Measurements from ENCODE around the gene ARSG. TPM values are rescaled to one million over a fixed set of nuclear protein-coding genes. Genes with fewer than 3 reads are reported as not detected.

The ARSG gene
- total and polyA plus RNA-seq, 2 donors (not counting 3 experiments of a cell fraction or from before 2014, with no cell fraction given): 3.9 to 7.0 TPM

GRCh38 chr17:68289473-68289872 lies 1.8 kb upstream of the ARSG start:
- Histone ChIP-seq H3K4me1 (ENCODE audit: control insufficient read depth, extremely low read depth, insufficient read depth, low read length) (peaks cover 15% of the 10 kb centered on the region), H4K20me1 (replicated peaks; ENCODE audit: control insufficient read depth, extremely low read depth, insufficient read depth, low read length) (no peaks in the 10 kb centered on the region), H3K4me3 (replicated peaks in 1 of 3; ENCODE audit: insufficient read depth in 1 of 3, low read depth in 1 of 3, low read length in 3 of 3) (no peak overlapping the region), H2AFZ (ENCODE audit: low read depth, low read length) (no peak overlapping the region), H3K27ac (ENCODE audit: insufficient read depth, low read depth, low read length) (no peak overlapping the region), H3K27me3 (ENCODE audit: control insufficient read depth in 2 of 2, insufficient read depth in 2 of 2, low read length in 2 of 2) (no peaks in the 10 kb centered on the region), H3K9me1 (replicated peaks; ENCODE audit: control insufficient read depth, extremely low read depth, insufficient read depth, low read length) (no peaks in the 10 kb centered on the region), H3K4me2 (ENCODE audit: insufficient read depth, low read length) (no peak overlapping the region), H3K9me3 (replicated peaks; ENCODE audit: control insufficient read depth, insufficient read depth, low read length) (no peaks in the 10 kb centered on the region), H3K36me3 (ENCODE audit: control insufficient read depth in 2 of 2, extremely low read depth in 1 of 2, insufficient read depth in 2 of 2, low read length in 2 of 2) (no peaks in the 10 kb centered on the region), H3K79me2 (ENCODE audit: control insufficient read depth, insufficient read depth, low read length) (no peaks in the 10 kb centered on the region), H3K9ac (replicated peaks; ENCODE audit: extremely low read depth, insufficient read depth, low read length) (no peak overlapping the region)
- dilution Hi-C loops (cut with MboI; ENCODE audit: extremely low pct_ligation_motif_present, low sequenced_read_pairs) (no loop called here), intact Hi-C loops (cut with micrococcal nuclease) (no loop called here)
- ChIA-PET CTCF (interaction anchor here (1.3 to 8.5 kb wide), 3 partner anchors 24 to 109 kb away, joined by 3 to 104 read pairs (median 5); no protein-coding TSS in a partner anchor), POLR2A (no interaction called here)
- TF ChIP-seq POLR2AphosphoS5 (IDR thresholded peaks at IDR 0.05; ENCODE audit: insufficient read depth, low read depth, low read length) (no peak), GATA2 (IDR thresholded peaks at IDR 0.05; ENCODE audit: insufficient read depth, insufficient read length, low read depth, low read length) (no peak), EZH2 (IDR thresholded peaks at IDR 0.05; ENCODE audit: borderline replicate concordance, low read depth, low read length, severe bottlenecking) (no peak), FOS (IDR thresholded peaks at IDR 0.05; ENCODE audit: borderline replicate concordance, insufficient read depth, low read length) (no peak), POLR2A (IDR thresholded peaks at IDR 0.05; ENCODE audit: low read depth, low read length) (no peak)
- BruUV-seq (replicated peaks): no TSS peak
- no peak for DNase-seq (ENCODE audit: low read depth, low spot score)
- no peak for FAIRE-seq

GRCh38 chr17:68289936-68290267 lies 1.4 kb upstream of the ARSG start:
- intact Hi-C loops (cut with micrococcal nuclease): no loop called here
- no peak overlapping the region for H3K4me2 ChIP-seq (ENCODE audit: insufficient read depth, low read length)

More at GRCh38 chr17:68289936-68290267, 1.4 kb upstream of the ARSG start:
- Histone ChIP-seq H3K27ac (ENCODE audit: insufficient read depth, low read depth, low read length) (no peak overlapping the region), H3K9ac (replicated peaks; ENCODE audit: extremely low read depth, insufficient read depth, low read length) (no peak overlapping the region), H3K79me2 (ENCODE audit: control insufficient read depth, insufficient read depth, low read length) (no peaks in the 10 kb centered on the region), H2AFZ (ENCODE audit: low read depth, low read length) (no peak overlapping the region), H3K9me1 (replicated peaks; ENCODE audit: control insufficient read depth, extremely low read depth, insufficient read depth, low read length) (no peaks in the 10 kb centered on the region), H4K20me1 (replicated peaks; ENCODE audit: control insufficient read depth, extremely low read depth, insufficient read depth, low read length) (no peaks in the 10 kb centered on the region), H3K27me3 (ENCODE audit: control insufficient read depth in 2 of 2, insufficient read depth in 2 of 2, low read length in 2 of 2) (no peaks in the 10 kb centered on the region), H3K9me3 (replicated peaks; ENCODE audit: control insufficient read depth, insufficient read depth, low read length) (no peaks in the 10 kb centered on the region), H3K4me1 (ENCODE audit: control insufficient read depth, extremely low read depth, insufficient read depth, low read length) (peaks cover 15% of the 10 kb centered on the region), H3K4me3 (replicated peaks in 1 of 3; ENCODE audit: insufficient read depth in 1 of 3, low read depth in 1 of 3, low read length in 3 of 3) (no peak overlapping the region), H3K36me3 (ENCODE audit: control insufficient read depth in 2 of 2, extremely low read depth in 1 of 2, insufficient read depth in 2 of 2, low read length in 2 of 2) (no peaks in the 10 kb centered on the region)
- DNase-seq (ENCODE audit: low read depth, low spot score): no peak
- BruUV-seq (replicated peaks): no TSS peak
- FAIRE-seq: no peak
- ChIA-PET CTCF (interaction anchor here (1.3 to 8.5 kb wide), 3 partner anchors 24 to 109 kb away, joined by 3 to 104 read pairs (median 5); no protein-coding TSS in a partner anchor), POLR2A (interaction anchor here (0.6 kb wide), 1 partner anchor 57 kb away, joined by 3 read pairs; no protein-coding TSS in a partner anchor)
- TF ChIP-seq FOS (IDR thresholded peaks at IDR 0.05; ENCODE audit: borderline replicate concordance, insufficient read depth, low read length): no peak
- TF ChIP-seq POLR2AphosphoS5 (IDR thresholded peaks at IDR 0.05; ENCODE audit: insufficient read depth, low read depth, low read length): no peak
- no peak for TF ChIP-seq CTCF (IDR thresholded peaks at IDR 0.05; ENCODE audit: extremely low read depth in 1 of 2, insufficient read depth in 1 of 2, low read depth in 1 of 2, low read length in 2 of 2)
- TF ChIP-seq POLR2A (IDR thresholded peaks at IDR 0.05; ENCODE audit: low read depth, low read length): no peak
- no peak for TF ChIP-seq MYC (IDR thresholded peaks at IDR 0.05; ENCODE audit: low read depth, low read length)
- no peak for TF ChIP-seq MAX (IDR thresholded peaks at IDR 0.05; ENCODE audit: insufficient read depth, insufficient read length)
- no peak for TF ChIP-seq EZH2 (IDR thresholded peaks at IDR 0.05; ENCODE audit: borderline replicate concordance, low read depth, low read length, severe bottlenecking)
- no peak for TF ChIP-seq GATA2 (IDR thresholded peaks at IDR 0.05; ENCODE audit: insufficient read depth, insufficient read length, low read depth, low read length)
- TF ChIP-seq JUN (IDR thresholded peaks at IDR 0.05; ENCODE audit: borderline replicate concordance, insufficient read depth, insufficient read length, low read depth): no peak
- dilution Hi-C loops (cut with MboI; ENCODE audit: extremely low pct_ligation_motif_present, low sequenced_read_pairs): no loop called here
